SK-N-SH (cell line): Measurements from ENCODE around the gene WDR88. TPM values are rescaled to one million over a fixed set of nuclear protein-coding genes. Genes with fewer than 3 reads are reported as not detected.

ENCODE experiments used
- CTCF ChIA-PET: fragments of 300-600, 350-600 bp; formaldehyde crosslinking; extraction: SDS; loops from one replicate; lab custom pipeline; 2021; lab: Yijun Ruan, JAX
- POLR2A ChIA-PET: fragments of 350-600 bp; sonication (Branson Sonifier 250); formaldehyde crosslinking; extraction: SDS; loops from one replicate; lab custom pipeline; 2020; ENCODE audit warnings: antibody characterized with exemption, inconsistent platforms; lab: Yijun Ruan, JAX
- DNase-seq: peaks from one replicate; pipeline ENCODE4 v3.0.0; 2012
- H2AFZ ChIP-seq: fragments of 200-600 bp; sonication (generic); 2 replicates; pipeline ENCODE4 v1.8.1; 2016; ENCODE audit warnings: antibody characterized with exemption, mild to moderate bottlenecking, low read depth
- H3F3A ChIP-seq: fragments of 200-600 bp; sonication (generic); replicated peaks from 2 replicates; pipeline ENCODE3; 2016; ENCODE audit warnings: antibody characterized with exemption, mild to moderate bottlenecking; ENCODE audit not compliant: insufficient read depth
- H3K27ac ChIP-seq, 2 experiments: fragments of 200-500 bp in 1 of 2; fragments of 200-600 bp in 1 of 2; sonication (Bioruptor generic) in 1 of 2; sonication (generic), shearing (Covaris generic) in 1 of 2; 2 replicates each; pipeline versions ENCODE4 v1.5.1 to v1.6.1; 2014 to 2016; ENCODE audit warnings: low read depth in 2 of 2, inconsistent platforms in 1 of 2, low read length in 1 of 2, mild to moderate bottlenecking in 1 of 2, mixed read lengths in 1 of 2
- H3K27me3 ChIP-seq: fragments of 200-600 bp; sonication (generic), shearing (Covaris generic); 2 replicates; pipeline ENCODE4 v1.6.1; 2016; ENCODE audit warnings: mixed run types; ENCODE audit not compliant: insufficient read depth
- H3K36me3 ChIP-seq, 2 experiments: fragments of 200-500 bp in 1 of 2; fragments of 200-600 bp in 1 of 2; sonication (Bioruptor generic) in 1 of 2; sonication (generic) in 1 of 2; replicated peaks in 1 of 2; 2 replicates each; pipeline versions ENCODE3 to v1.5.1; 2014 to 2016; ENCODE audit warnings: low read length in 1 of 2, mild to moderate bottlenecking in 1 of 2; ENCODE audit not compliant: insufficient read depth in 2 of 2, control insufficient read depth in 1 of 2
- H3K4me1 ChIP-seq, 2 experiments: fragments of 200-500 bp in 1 of 2; fragments of 200-600 bp in 1 of 2; sonication (Bioruptor generic) in 1 of 2; sonication (generic), shearing (Covaris generic) in 1 of 2; 2 replicates each; pipeline versions ENCODE4 v1.5.1 to v1.6.1; 2014 to 2016; ENCODE audit warnings: low read depth in 1 of 2, low read length in 1 of 2, mixed run types in 1 of 2; ENCODE audit not compliant: insufficient read depth in 2 of 2, control insufficient read depth in 1 of 2
- H3K4me2 ChIP-seq: fragments of 200-600 bp; sonication (generic), shearing (Covaris generic); 2 replicates; pipeline ENCODE4 v1.6.1; 2017; ENCODE audit warnings: mixed run types
- H3K4me3 ChIP-seq, 2 experiments: fragments of 200-500 bp in 1 of 2; fragments of 200-600 bp in 1 of 2; sonication (Bioruptor generic) in 1 of 2; sonication (generic), shearing (Covaris generic) in 1 of 2; 2 replicates each; pipeline versions ENCODE4 v1.5.1 to v1.8.1; 2014 to 2016; ENCODE audit warnings: low read depth in 2 of 2, inconsistent platforms in 1 of 2, low read length in 1 of 2, mild to moderate bottlenecking in 1 of 2, mixed read lengths in 1 of 2, moderate library complexity in 1 of 2
- H3K79me2 ChIP-seq: fragments of 200-600 bp; sonication (generic); 2 replicates; pipeline ENCODE4 v1.8.1; 2017; ENCODE audit warnings: mild to moderate bottlenecking; ENCODE audit not compliant: insufficient read depth
- H3K9ac ChIP-seq: fragments of 200-600 bp; sonication (generic); 2 replicates; pipeline ENCODE4 v1.6.1; 2017; ENCODE audit warnings: mixed run types
- H3K9me2 ChIP-seq: fragments of 200-600 bp; sonication (generic); 2 replicates; pipeline ENCODE4 v1.6.1; 2017; ENCODE audit warnings: mixed run types
- H3K9me3 ChIP-seq: fragments of 200-600 bp; sonication (generic); 2 replicates; pipeline ENCODE4 v1.6.1; 2017; ENCODE audit warnings: mixed run types, mild to moderate bottlenecking, moderate library complexity
- H4K20me1 ChIP-seq: fragments of 200-600 bp; sonication (generic); 2 replicates; pipeline ENCODE4 v1.6.1; 2017; ENCODE audit warnings: mild to moderate bottlenecking, mixed run types; ENCODE audit not compliant: insufficient read depth
- CHD2 ChIP-seq: fragments of 150-350 bp; IDR thresholded peaks from 2 replicates; pipeline ENCODE4 v1.6.1; 2018; ENCODE audit warnings: low read length; ENCODE audit not compliant: partially characterized antibody
- EP300 ChIP-seq, 2 experiments: IDR thresholded peaks; 2 replicates each; pipeline versions ENCODE4 v1.4.0 to v1.6.1; 2012; ENCODE audit warnings: borderline replicate concordance in 1 of 2, low read depth in 1 of 2, low read length in 1 of 2
- EZH2phosphoT487 ChIP-seq: fragments of 200-600 bp; sonication (generic); IDR thresholded peaks from 2 replicates; pipeline ENCODE4 v1.6.1; 2017; ENCODE audit warnings: low read depth, mixed run types, mild to moderate bottlenecking, antibody characterized with exemption, moderate library complexity, borderline replicate concordance
- FOXM1 ChIP-seq: IDR thresholded peaks from 2 replicates; pipeline ENCODE4 v1.4.0; 2012; ENCODE audit warnings: low read depth, mild to moderate bottlenecking
- GABPA ChIP-seq: IDR thresholded peaks from 2 replicates; pipeline ENCODE4 v1.4.0; 2012; ENCODE audit warnings: low read depth, mild to moderate bottlenecking
- MEF2A ChIP-seq: IDR thresholded peaks from 2 replicates; pipeline ENCODE4 v1.4.0; 2012; ENCODE audit warnings: low read depth, borderline replicate concordance
- NFIC ChIP-seq: IDR thresholded peaks from 2 replicates; pipeline ENCODE4 v1.4.0; 2012; ENCODE audit warnings: borderline replicate concordance
- POLR2AphosphoS5 ChIP-seq: IDR thresholded peaks from 2 replicates; pipeline ENCODE4 v1.6.1; 2012; ENCODE audit warnings: low read depth, low read length
- RAD21 ChIP-seq: IDR thresholded peaks from 2 replicates; pipeline ENCODE4 v1.6.1; 2012; ENCODE audit warnings: mild to moderate bottlenecking, low read length
- RFX5 ChIP-seq: IDR thresholded peaks from 2 replicates; pipeline ENCODE4 v1.6.1; 2012; ENCODE audit warnings: mild to moderate bottlenecking, improper control_type of control experiment, low read length
- RXRA ChIP-seq: IDR thresholded peaks from 2 replicates; pipeline ENCODE4 v1.4.0; 2012; ENCODE audit warnings: low read depth, mild to moderate bottlenecking, borderline replicate concordance
- TEAD4 ChIP-seq: IDR thresholded peaks from 2 replicates; pipeline ENCODE4 v1.4.0; 2012; ENCODE audit warnings: mild to moderate bottlenecking, borderline replicate concordance; ENCODE audit not compliant: insufficient read depth
- WGBS: methylation state at CpG from one replicate; pipeline ENCODE4 v1.1.6; 2017; ENCODE audit warnings: low lambda C conversion rate; 5-methylcytosine and 5-hydroxymethylcytosine counted together
- polyA plus RNA-seq, 3 experiments: library from polyadenylated mRNA; depleted of rRNA; stranded (reverse); fragments of >200 nt; gene quantifications; 2 replicates each; pipeline ENCODE4 v1.2.3, GENCODE V29; 2012
- TF ChIP-seq, protein P1 (sequence below): IDR thresholded peaks from 2 replicates; pipeline ENCODE4 v1.4.0; 2012; ENCODE audit warnings: low read depth, borderline replicate concordance
- TF ChIP-seq, protein P2 (sequence below): IDR thresholded peaks from 2 replicates; pipeline ENCODE4 v1.4.0; 2012; ENCODE audit warnings: low read depth
- TF ChIP-seq, protein P3 (sequence below): fragments of 150-350 bp; IDR thresholded peaks from 2 replicates; pipeline ENCODE4 v1.6.1; 2016; ENCODE audit warnings: mild to moderate bottlenecking, low read depth, low read length
- TF ChIP-seq, protein P4 (sequence below): fragments of 200-600 bp; sonication (generic); IDR thresholded peaks from 2 replicates; pipeline ENCODE4 v1.6.1; 2017; ENCODE audit warnings: antibody characterized with exemption, mild to moderate bottlenecking, moderate library complexity
- TF ChIP-seq, protein P5 (sequence below): fragments of 150-350 bp; IDR thresholded peaks from 2 replicates; pipeline ENCODE4 v1.6.1; 2017; ENCODE audit warnings: antibody characterized with exemption, low read length, low read depth, borderline replicate concordance
- TF ChIP-seq, protein P6 (sequence below): IDR thresholded peaks from 2 replicates; pipeline ENCODE4; 2012

The WDR88 gene
- polyA plus RNA-seq, 1 of the 3 experiments (the other 2 are of a cell fraction) = not detected

DNA sequence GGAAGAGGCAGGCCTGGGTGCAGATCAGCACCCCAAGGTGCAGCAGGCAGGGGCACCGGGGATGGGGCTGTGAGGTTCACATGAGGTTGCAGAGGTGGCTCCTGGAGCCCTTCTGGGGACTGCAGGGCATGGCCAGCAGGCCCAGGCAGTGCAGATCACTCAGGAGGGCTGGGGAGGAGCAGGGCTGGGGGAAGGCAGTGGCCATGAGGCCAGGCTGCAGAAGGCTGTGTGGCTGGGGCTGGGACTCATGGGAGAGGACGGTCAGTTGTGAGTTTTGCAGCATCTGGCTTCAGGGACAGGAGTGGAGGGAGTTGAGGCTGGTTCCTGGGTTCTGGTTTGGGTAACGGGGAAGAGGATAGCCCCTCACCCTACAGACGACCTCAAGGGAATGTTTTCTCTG lies 7.3 kb downstream of the WDR88 start:
- no peak overlapping the region for H3K9ac ChIP-seq
- no peaks in the 10 kb centered on the region for H3F3A ChIP-seq
- no peaks in the 10 kb centered on the region for H3K36me3 ChIP-seq
- no peaks in the 10 kb centered on the region for H3K9me3 ChIP-seq
- H3K9me2 ChIP-seq = no peaks in the 10 kb centered on the region
- H2AFZ ChIP-seq = no peak overlapping the region
- H4K20me1 ChIP-seq = no peaks in the 10 kb centered on the region
- no peak for DNase-seq
- H3K79me2 ChIP-seq = no peaks in the 10 kb centered on the region
- no peak overlapping the region for H3K27ac ChIP-seq
- POLR2A ChIA-PET = no interaction called here
- H3K27me3 ChIP-seq = no peaks in the 10 kb centered on the region
- H3K4me3 ChIP-seq = no peak overlapping the region
- peaks cover 0 to 5% of the 10 kb centered on the region in 2 experiments; a peak in 1 of 4 replicates for H3K4me1 ChIP-seq
- WGBS = 58% methylated on average over 3 of the region's 4 CpGs
- TF ChIP-seq MEF2A = no peak
- TF ChIP-seq, protein P1, sequence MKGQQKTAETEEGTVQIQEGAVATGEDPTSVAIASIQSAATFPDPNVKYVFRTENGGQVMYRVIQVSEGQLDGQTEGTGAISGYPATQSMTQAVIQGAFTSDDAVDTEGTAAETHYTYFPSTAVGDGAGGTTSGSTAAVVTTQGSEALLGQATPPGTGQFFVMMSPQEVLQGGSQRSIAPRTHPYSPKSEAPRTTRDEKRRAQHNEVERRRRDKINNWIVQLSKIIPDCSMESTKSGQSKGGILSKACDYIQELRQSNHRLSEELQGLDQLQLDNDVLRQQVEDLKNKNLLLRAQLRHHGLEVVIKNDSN = no peak
- TF ChIP-seq RFX5 = no peak
- TF ChIP-seq, protein P2, sequence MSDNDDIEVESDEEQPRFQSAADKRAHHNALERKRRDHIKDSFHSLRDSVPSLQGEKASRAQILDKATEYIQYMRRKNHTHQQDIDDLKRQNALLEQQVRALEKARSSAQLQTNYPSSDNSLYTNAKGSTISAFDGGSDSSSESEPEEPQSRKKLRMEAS = no peak
- CTCF ChIA-PET = interaction anchor here (1.2 to 2.9 kb wide), 2 partner anchors 14 to 45 kb away, joined by 3 to 8 read pairs; no protein-coding TSS in a partner anchor
- H3K4me2 ChIP-seq = no peak overlapping the region

DNA sequence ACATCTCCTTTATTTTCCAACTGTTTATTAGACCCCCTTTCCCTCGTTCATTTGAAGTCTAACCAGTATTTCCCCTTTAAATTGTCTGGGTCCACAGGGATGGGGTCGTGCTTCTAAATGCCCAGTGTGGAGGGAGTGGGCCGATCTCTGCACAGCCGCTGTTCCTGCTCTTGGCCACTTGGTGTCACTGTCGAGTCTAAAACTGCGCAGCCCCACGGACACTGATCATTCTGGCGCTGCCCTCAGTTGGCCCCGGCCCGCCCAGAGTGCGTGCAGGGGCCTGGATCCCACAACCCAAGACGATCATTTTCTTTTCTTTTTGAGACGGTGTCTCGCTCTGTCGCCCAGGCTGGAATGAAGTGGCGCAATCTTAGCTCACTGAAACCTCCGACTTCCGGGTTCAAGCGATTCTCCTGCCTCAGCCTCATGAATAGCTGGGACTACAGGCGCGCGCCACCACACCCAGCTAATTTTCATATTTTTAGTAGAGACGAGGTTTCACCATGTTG lies 12.0 kb downstream of the WDR88 start:
- no peak overlapping the region; the same call in 1 of the 2 replicates for H2AFZ ChIP-seq
- WGBS = 31% methylated on average over 23 of the region's 23 CpGs
- CTCF ChIA-PET = interaction anchor here (0.6 to 3.2 kb wide), 23 partner anchors 9 to 265 kb away, joined by 3 to 52 read pairs (median 5); no protein-coding TSS in a partner anchor
- DNase-seq = peak; percentile 88
- no peaks in the 10 kb centered on the region for H3F3A ChIP-seq
- POLR2A ChIA-PET = interaction anchor here (1.3 kb wide), 1 partner anchor 33 kb away, joined by 10 read pairs; no protein-coding TSS in a partner anchor
- peaks cover 0 to 4% of the 10 kb centered on the region in 2 experiments; a peak in 1 of 4 replicates for H3K4me1 ChIP-seq
- H3K27ac ChIP-seq = no peak overlapping the region
- no peaks in the 10 kb centered on the region for H3K9me3 ChIP-seq
- H3K27me3 ChIP-seq = no peaks in the 10 kb centered on the region
- peak overlapping the region in 1 of 2 experiments; percentile 16; a peak in 1 of 4 replicates for H3K4me3 ChIP-seq
- H4K20me1 ChIP-seq = no peaks in the 10 kb centered on the region
- no peaks in the 10 kb centered on the region for H3K36me3 ChIP-seq
- no peaks in the 10 kb centered on the region for H3K9me2 ChIP-seq
- H3K79me2 ChIP-seq = no peaks in the 10 kb centered on the region
- H3K9ac ChIP-seq = no peak overlapping the region
- no peak overlapping the region for H3K4me2 ChIP-seq
- TF ChIP-seq RFX5 (no peak), RAD21 (peak; percentile 90), EP300 (IDR thresholded peaks at IDR 0.05; ENCODE audit: borderline replicate concordance in 1 of 2, low read depth in 1 of 2, low read length in 1 of 2) (no peak), NFIC (no peak), POLR2AphosphoS5 (no peak), GABPA (no peak), FOXM1 (no peak), RXRA (no peak), TEAD4 (no peak), CHD2 (no peak), EZH2phosphoT487 (no peak)
- TF ChIP-seq, protein P3, sequence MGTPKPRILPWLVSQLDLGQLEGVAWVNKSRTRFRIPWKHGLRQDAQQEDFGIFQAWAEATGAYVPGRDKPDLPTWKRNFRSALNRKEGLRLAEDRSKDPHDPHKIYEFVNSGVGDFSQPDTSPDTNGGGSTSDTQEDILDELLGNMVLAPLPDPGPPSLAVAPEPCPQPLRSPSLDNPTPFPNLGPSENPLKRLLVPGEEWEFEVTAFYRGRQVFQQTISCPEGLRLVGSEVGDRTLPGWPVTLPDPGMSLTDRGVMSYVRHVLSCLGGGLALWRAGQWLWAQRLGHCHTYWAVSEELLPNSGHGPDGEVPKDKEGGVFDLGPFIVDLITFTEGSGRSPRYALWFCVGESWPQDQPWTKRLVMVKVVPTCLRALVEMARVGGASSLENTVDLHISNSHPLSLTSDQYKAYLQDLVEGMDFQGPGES = no peak
- TF ChIP-seq, protein P4, sequence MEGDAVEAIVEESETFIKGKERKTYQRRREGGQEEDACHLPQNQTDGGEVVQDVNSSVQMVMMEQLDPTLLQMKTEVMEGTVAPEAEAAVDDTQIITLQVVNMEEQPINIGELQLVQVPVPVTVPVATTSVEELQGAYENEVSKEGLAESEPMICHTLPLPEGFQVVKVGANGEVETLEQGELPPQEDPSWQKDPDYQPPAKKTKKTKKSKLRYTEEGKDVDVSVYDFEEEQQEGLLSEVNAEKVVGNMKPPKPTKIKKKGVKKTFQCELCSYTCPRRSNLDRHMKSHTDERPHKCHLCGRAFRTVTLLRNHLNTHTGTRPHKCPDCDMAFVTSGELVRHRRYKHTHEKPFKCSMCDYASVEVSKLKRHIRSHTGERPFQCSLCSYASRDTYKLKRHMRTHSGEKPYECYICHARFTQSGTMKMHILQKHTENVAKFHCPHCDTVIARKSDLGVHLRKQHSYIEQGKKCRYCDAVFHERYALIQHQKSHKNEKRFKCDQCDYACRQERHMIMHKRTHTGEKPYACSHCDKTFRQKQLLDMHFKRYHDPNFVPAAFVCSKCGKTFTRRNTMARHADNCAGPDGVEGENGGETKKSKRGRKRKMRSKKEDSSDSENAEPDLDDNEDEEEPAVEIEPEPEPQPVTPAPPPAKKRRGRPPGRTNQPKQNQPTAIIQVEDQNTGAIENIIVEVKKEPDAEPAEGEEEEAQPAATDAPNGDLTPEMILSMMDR = peak; percentile 91
- TF ChIP-seq, protein P5, sequence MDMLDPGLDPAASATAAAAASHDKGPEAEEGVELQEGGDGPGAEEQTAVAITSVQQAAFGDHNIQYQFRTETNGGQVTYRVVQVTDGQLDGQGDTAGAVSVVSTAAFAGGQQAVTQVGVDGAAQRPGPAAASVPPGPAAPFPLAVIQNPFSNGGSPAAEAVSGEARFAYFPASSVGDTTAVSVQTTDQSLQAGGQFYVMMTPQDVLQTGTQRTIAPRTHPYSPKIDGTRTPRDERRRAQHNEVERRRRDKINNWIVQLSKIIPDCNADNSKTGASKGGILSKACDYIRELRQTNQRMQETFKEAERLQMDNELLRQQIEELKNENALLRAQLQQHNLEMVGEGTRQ = no peak
- TF ChIP-seq, protein P6, sequence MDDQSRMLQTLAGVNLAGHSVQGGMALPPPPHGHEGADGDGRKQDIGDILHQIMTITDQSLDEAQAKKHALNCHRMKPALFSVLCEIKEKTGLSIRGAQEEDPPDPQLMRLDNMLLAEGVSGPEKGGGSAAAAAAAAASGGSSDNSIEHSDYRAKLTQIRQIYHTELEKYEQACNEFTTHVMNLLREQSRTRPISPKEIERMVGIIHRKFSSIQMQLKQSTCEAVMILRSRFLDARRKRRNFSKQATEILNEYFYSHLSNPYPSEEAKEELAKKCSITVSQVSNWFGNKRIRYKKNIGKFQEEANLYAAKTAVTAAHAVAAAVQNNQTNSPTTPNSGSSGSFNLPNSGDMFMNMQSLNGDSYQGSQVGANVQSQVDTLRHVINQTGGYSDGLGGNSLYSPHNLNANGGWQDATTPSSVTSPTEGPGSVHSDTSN = no peak
- TF ChIP-seq, protein P2 = no peak
- TF ChIP-seq, protein P1 = no peak
